BE2C (cell line): ENCODE data around the gene ZNF629.

Experiments
- DNase-seq: peaks from one replicate; pipeline ENCODE4 v3.0.0-alpha.2; 2020
- H3K27me3 ChIP-seq: fragments of 250-450 bp; sonication (Bioruptor Pico); 2 replicates; pipeline ENCODE4 v1.5.1; 2020; ENCODE audit warnings: mild to moderate bottlenecking
- H3K36me3 ChIP-seq: fragments of 250-450 bp; sonication (Bioruptor Pico); 2 replicates; pipeline ENCODE4 v1.5.1; 2020; ENCODE audit warnings: mild to moderate bottlenecking
- H3K4me1 ChIP-seq: fragments of 250-450 bp; sonication (Bioruptor Pico); 2 replicates; pipeline ENCODE4 v1.5.1; 2020
- H3K4me3 ChIP-seq: 2 replicates; pipeline ENCODE4 v1.5.1; 2011; ENCODE audit warnings: low read depth, low read length
- H3K9me3 ChIP-seq: fragments of 250-450 bp; sonication (Bioruptor Pico); 2 replicates; pipeline ENCODE4 v1.5.1; 2020
- TF ChIP-seq, protein P1 (sequence below): IDR thresholded peaks from 2 replicates; pipeline ENCODE4 v1.5.1; 2012; ENCODE audit warnings: mild to moderate bottlenecking, low read depth, low read length

Gene ZNF629

DNA sequence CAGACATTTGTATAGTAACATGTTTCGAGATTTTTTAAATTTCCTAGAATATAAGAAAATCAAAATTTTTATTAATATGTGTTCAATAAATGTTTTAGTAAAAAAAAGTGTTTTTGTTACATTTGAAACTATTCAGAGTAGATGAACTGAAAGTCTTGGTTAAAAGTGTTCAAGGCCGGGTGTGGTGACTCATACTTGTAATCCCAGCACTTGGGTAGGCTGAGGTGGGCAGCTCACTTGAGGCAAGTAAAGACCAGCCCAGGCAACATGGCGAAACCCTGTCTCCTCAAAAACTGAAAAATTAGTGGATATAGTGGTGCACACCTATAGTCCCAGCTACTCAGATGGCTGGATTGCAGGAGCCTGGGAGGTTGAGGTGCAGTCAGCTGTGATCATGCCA, 55.6 kb downstream of the ZNF629 start:
- no peaks in the 10 kb centered on the region for H3K4me1 ChIP-seq
- DNase-seq: no peak
- no peak overlapping the region for H3K4me3 ChIP-seq
- H3K36me3 ChIP-seq: peaks cover 28% of the 10 kb centered on the region
- H3K27me3 ChIP-seq: no peaks in the 10 kb centered on the region
- no peaks in the 10 kb centered on the region for H3K9me3 ChIP-seq
- TF ChIP-seq, protein P1, sequence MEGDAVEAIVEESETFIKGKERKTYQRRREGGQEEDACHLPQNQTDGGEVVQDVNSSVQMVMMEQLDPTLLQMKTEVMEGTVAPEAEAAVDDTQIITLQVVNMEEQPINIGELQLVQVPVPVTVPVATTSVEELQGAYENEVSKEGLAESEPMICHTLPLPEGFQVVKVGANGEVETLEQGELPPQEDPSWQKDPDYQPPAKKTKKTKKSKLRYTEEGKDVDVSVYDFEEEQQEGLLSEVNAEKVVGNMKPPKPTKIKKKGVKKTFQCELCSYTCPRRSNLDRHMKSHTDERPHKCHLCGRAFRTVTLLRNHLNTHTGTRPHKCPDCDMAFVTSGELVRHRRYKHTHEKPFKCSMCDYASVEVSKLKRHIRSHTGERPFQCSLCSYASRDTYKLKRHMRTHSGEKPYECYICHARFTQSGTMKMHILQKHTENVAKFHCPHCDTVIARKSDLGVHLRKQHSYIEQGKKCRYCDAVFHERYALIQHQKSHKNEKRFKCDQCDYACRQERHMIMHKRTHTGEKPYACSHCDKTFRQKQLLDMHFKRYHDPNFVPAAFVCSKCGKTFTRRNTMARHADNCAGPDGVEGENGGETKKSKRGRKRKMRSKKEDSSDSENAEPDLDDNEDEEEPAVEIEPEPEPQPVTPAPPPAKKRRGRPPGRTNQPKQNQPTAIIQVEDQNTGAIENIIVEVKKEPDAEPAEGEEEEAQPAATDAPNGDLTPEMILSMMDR: no peak

DNA sequence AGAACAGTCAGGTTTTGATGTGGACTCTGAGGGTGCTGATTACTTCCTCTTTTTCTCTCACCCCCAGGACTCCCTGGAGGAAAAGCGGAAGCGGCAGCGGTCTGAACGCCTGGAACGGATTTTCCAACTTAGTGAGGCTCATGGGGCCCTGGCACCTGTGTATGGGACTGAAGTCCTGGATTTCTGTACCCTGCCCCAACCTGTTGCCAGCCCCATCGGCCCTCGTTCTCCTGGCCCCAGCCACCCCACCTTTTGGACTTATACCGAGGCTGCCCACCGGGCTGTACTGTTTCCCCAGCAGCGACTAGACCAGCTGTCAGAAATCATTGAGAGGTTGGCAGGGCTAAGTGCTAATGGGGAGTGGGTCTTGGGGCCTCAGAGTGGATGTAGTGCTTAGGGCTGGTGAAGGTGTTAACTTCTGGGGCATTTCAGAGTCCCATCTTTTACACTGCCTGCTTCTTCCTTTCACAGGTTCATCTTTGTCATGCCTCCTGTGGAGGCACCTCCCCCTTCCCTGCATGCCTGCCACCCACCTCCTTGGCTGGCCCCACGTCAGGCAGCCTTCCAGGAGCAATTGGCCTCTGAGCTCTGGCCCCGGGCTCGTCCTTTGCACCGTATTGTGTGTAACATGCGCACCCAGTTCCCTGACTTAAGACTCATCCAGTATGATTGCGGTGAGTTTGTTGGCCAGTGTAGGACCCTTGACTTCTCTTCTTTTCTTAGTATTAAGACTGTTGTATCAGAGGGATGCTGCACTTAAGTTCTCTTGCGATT, 57.9 kb downstream of the ZNF629 start:
- H3K9me3 ChIP-seq: no peaks in the 10 kb centered on the region
- H3K4me1 ChIP-seq: no peaks in the 10 kb centered on the region
- H3K27me3 ChIP-seq: no peaks in the 10 kb centered on the region
- TF ChIP-seq, protein P1: 0 out of 2 replicates have a peak, but pooled peaks have one; percentile 8
- no peak for DNase-seq
- H3K4me3 ChIP-seq: no peak overlapping the region
- peaks cover 29% of the 10 kb centered on the region for H3K36me3 ChIP-seq
